ENCODE results near the gene NFKBIA. TPM values are rescaled to one million over a fixed set of nuclear protein-coding genes. Genes with fewer than 3 reads are reported as not detected.
A peak's percentile ranks its signal among the peaks of the same experiment; 100 is the strongest.

NFKBIA gene
- total and polyA plus RNA-seq, 2 donors (not counting 1 experiment from before 2014, with no cell fraction given) = 17.7 to 67.9 TPM

DNA sequence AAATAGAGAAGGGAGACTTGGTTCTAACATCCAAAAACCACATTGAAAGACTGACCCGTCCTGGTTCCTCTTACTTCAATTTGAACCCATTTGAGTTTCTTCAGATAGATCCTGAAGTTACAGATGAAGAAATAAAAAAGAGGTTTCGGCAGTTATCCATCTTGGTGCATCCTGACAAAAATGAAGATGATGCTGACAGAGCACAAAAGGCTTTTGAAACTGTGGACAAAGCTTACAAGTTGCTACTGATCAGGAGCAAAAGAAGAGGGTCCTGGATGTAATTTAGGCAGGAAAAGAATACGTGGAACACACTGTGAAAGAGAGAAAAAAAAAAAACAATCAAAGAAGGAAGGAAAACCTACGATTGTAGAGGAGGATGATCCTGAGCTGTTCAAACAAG, 25.4 kb upstream of the NFKBIA start:
- TF ChIP-seq EZH2 (IDR thresholded peaks at IDR 0.05; ENCODE audit: low read length, missing control alignments) = no peak
- TF ChIP-seq, protein P1, sequence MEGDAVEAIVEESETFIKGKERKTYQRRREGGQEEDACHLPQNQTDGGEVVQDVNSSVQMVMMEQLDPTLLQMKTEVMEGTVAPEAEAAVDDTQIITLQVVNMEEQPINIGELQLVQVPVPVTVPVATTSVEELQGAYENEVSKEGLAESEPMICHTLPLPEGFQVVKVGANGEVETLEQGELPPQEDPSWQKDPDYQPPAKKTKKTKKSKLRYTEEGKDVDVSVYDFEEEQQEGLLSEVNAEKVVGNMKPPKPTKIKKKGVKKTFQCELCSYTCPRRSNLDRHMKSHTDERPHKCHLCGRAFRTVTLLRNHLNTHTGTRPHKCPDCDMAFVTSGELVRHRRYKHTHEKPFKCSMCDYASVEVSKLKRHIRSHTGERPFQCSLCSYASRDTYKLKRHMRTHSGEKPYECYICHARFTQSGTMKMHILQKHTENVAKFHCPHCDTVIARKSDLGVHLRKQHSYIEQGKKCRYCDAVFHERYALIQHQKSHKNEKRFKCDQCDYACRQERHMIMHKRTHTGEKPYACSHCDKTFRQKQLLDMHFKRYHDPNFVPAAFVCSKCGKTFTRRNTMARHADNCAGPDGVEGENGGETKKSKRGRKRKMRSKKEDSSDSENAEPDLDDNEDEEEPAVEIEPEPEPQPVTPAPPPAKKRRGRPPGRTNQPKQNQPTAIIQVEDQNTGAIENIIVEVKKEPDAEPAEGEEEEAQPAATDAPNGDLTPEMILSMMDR (conservative IDR thresholded peaks at IDR 0.05 in 1 of 2, IDR thresholded peaks at IDR 0.05 in 1 of 2; ENCODE audit: low read depth in 1 of 2, low read length in 2 of 2) = no peak
- H3K27me3 ChIP-seq (ENCODE audit: control insufficient read depth, insufficient read depth, low read length) = no peaks in the 10 kb centered on the region
- H3K27ac ChIP-seq (ENCODE audit: insufficient read depth, low read length) = no peak overlapping the region
- peak overlapping the region; percentile 79 for H2AFZ ChIP-seq (ENCODE audit: low read length)
- no peaks in the 10 kb centered on the region for H3K79me2 ChIP-seq (ENCODE audit: control insufficient read depth, insufficient read depth, low read length)
- H4K20me1 ChIP-seq (ENCODE audit: control insufficient read depth, extremely low read depth, insufficient read depth, low read length) = no peaks in the 10 kb centered on the region
- no peaks in the 10 kb centered on the region for H3K36me3 ChIP-seq (ENCODE audit: control insufficient read depth, insufficient read depth, low read length)
- H3K4me1 ChIP-seq (ENCODE audit: control insufficient read depth, extremely low read depth, insufficient read depth, low read length) = no peaks in the 10 kb centered on the region
- no peak overlapping the region for H3K4me2 ChIP-seq (ENCODE audit: extremely low read depth, insufficient read depth, low read length)
- no peak overlapping the region for H3K9ac ChIP-seq (ENCODE audit: insufficient read depth, low read length)
- no peaks in the 10 kb centered on the region for H3K9me3 ChIP-seq (ENCODE audit: control insufficient read depth, insufficient read depth, low read depth, low read length)
- no peak for DNase-seq (ENCODE audit: low read depth in 2 of 2)
- no peak overlapping the region for H3K4me3 ChIP-seq (replicated peaks in 1 of 4; ENCODE audit: control extremely low read depth in 1 of 4, insufficient read depth in 1 of 4, low read depth in 3 of 4, low read length in 4 of 4)

- Histone ChIP-seq H2AFZ (ENCODE audit: low read length) (no peak overlapping the region), H3K36me3 (ENCODE audit: control insufficient read depth, insufficient read depth, low read length) (no peaks in the 10 kb centered on the region), H3K4me2 (ENCODE audit: extremely low read depth, insufficient read depth, low read length) (no peak overlapping the region), H3K9ac (ENCODE audit: insufficient read depth, low read length) (no peak overlapping the region), H3K4me1 (ENCODE audit: control insufficient read depth, extremely low read depth, insufficient read depth, low read length) (peaks cover 3% of the 10 kb centered on the region), H3K27ac (ENCODE audit: insufficient read depth, low read length) (no peak overlapping the region), H3K79me2 (ENCODE audit: control insufficient read depth, insufficient read depth, low read length) (no peaks in the 10 kb centered on the region), H3K4me3 (replicated peaks in 1 of 4; ENCODE audit: control extremely low read depth in 1 of 4, insufficient read depth in 1 of 4, low read depth in 3 of 4, low read length in 4 of 4) (no peak overlapping the region), H4K20me1 (ENCODE audit: control insufficient read depth, extremely low read depth, insufficient read depth, low read length) (no peaks in the 10 kb centered on the region), H3K9me3 (ENCODE audit: control insufficient read depth, insufficient read depth, low read depth, low read length) (no peaks in the 10 kb centered on the region), H3K27me3 (ENCODE audit: control insufficient read depth, insufficient read depth, low read length) (no peaks in the 10 kb centered on the region)
- TF ChIP-seq EZH2 (IDR thresholded peaks at IDR 0.05; ENCODE audit: low read length, missing control alignments) = no peak
- TF ChIP-seq, protein P1 (conservative IDR thresholded peaks at IDR 0.05 in 1 of 2, IDR thresholded peaks at IDR 0.05 in 1 of 2; ENCODE audit: low read depth in 1 of 2, low read length in 2 of 2) = no peak
- no peak for DNase-seq (ENCODE audit: low read depth in 2 of 2)
Observed at GRCh38 chr14:35425850-35426249, 21.3 kb upstream of the NFKBIA start.

- no peak for TF ChIP-seq EZH2 (IDR thresholded peaks at IDR 0.05; ENCODE audit: low read length, missing control alignments)
- TF ChIP-seq, protein P1 (conservative IDR thresholded peaks at IDR 0.05 in 1 of 2, IDR thresholded peaks at IDR 0.05 in 1 of 2; ENCODE audit: low read depth in 1 of 2, low read length in 2 of 2) = no peak
- Histone ChIP-seq H2AFZ (ENCODE audit: low read length) (no peak overlapping the region), H3K27me3 (ENCODE audit: control insufficient read depth, insufficient read depth, low read length) (no peaks in the 10 kb centered on the region), H4K20me1 (ENCODE audit: control insufficient read depth, extremely low read depth, insufficient read depth, low read length) (no peaks in the 10 kb centered on the region), H3K27ac (ENCODE audit: insufficient read depth, low read length) (no peak overlapping the region), H3K79me2 (ENCODE audit: control insufficient read depth, insufficient read depth, low read length) (no peaks in the 10 kb centered on the region), H3K4me2 (ENCODE audit: extremely low read depth, insufficient read depth, low read length) (no peak overlapping the region), H3K9me3 (ENCODE audit: control insufficient read depth, insufficient read depth, low read depth, low read length) (no peaks in the 10 kb centered on the region), H3K36me3 (ENCODE audit: control insufficient read depth, insufficient read depth, low read length) (no peaks in the 10 kb centered on the region), H3K9ac (ENCODE audit: insufficient read depth, low read length) (no peak overlapping the region), H3K4me1 (ENCODE audit: control insufficient read depth, extremely low read depth, insufficient read depth, low read length) (peaks cover 3% of the 10 kb centered on the region), H3K4me3 (replicated peaks in 1 of 4; ENCODE audit: control extremely low read depth in 1 of 4, insufficient read depth in 1 of 4, low read depth in 3 of 4, low read length in 4 of 4) (no peak overlapping the region)
- no peak for DNase-seq (ENCODE audit: low read depth in 2 of 2)
Observed at GRCh38 chr14:35423621-35424020, 19.1 kb upstream of the NFKBIA start.

All from fibroblast of lung (primary cell).